ENCODE data around the gene LDB3.

Gene LDB3

GRCh38 chr10:86775056-86775869, 107.0 kb downstream of the LDB3 start:
- DNase-seq: no peak

DNA sequence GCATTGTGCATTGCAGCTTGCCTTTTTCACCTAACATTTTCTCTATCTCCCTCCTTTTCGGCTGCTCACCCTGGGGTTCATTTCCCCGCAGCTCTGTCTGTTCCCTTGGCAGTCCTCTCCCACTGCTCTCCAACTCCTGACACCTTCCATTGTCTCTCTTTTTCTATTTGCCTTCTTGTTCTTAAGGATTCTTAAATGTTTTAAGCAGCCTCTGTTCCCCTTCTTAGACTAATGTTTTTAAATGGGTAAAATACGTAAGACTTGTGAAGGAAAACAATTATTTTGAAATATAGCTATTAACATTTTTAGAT, 107.5 kb downstream of the LDB3 start:
- no peak for DNase-seq

- DNase-seq: no peak
These were observed 111.1 kb downstream of the LDB3 start for GRCh38 chr10:86779220-86780017.

- DNase-seq: no peak
These were observed 114.5 kb downstream of the LDB3 start for GRCh38 chr10:86782701-86783418.

DNA sequence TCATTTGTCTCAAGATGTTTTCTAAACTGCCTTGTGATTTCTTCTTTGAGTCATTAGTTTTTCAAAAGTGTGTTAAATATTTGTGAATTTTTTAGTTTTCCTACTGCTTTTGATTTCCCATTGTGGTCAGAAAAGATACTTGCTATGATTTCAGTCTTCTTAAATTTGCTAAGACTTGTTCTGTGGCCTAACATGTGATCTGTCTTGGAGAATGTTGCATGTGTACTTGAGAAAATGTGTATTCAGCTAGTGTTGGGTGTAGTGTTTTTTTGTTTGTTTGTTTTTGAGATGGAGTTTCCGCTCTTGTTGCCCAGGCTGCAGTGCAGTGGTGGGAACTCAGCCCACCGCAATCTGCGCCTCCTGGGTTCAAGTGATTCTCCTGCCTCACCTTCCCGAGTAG, 116.7 kb downstream of the LDB3 start:
- DNase-seq: no peak
